H9 (cell line): ENCODE data around the gene NT5DC2. TPM values are rescaled to one million over a fixed set of nuclear protein-coding genes. Genes with fewer than 3 reads are reported as not detected.

Source experiments
- DNase-seq: peaks from one replicate; pipeline ENCODE4 v3.0.0-alpha.2; 2017
- H2AFZ ChIP-seq: one replicate; pipeline ENCODE4 v1.6.1; 2013; ENCODE audit warnings: mild to moderate bottlenecking, low read length, control low read depth, moderate library complexity
- H2AK5ac ChIP-seq: 2 replicates; pipeline ENCODE4 v1.6.1; 2013; ENCODE audit warnings: low read length, control low read depth, mixed read lengths; ENCODE audit not compliant: insufficient read length
- H2BK120ac ChIP-seq: one replicate; pipeline ENCODE4 v1.6.1; 2013; ENCODE audit warnings: low read depth, mild to moderate bottlenecking, low read length, control low read depth, inconsistent platforms; ENCODE audit not compliant: poor library complexity, severe bottlenecking
- H2BK12ac ChIP-seq: 2 replicates; pipeline ENCODE4 v1.6.1; 2013; ENCODE audit warnings: low read length, control low read depth, mixed read lengths, low read depth; ENCODE audit not compliant: insufficient read length
- H2BK15ac ChIP-seq: 2 replicates; pipeline ENCODE4 v1.6.1; 2013; ENCODE audit warnings: low read depth, low read length, control low read depth
- H2BK20ac ChIP-seq: one replicate; pipeline ENCODE4 v1.6.1; 2013; ENCODE audit warnings: low read depth, mild to moderate bottlenecking, low read length, control low read depth, inconsistent platforms; ENCODE audit not compliant: poor library complexity, severe bottlenecking
- H2BK5ac ChIP-seq: 2 replicates; pipeline ENCODE4 v1.6.1; 2013; ENCODE audit warnings: low read length, control low read depth, mixed read lengths; ENCODE audit not compliant: insufficient read length
- H3K14ac ChIP-seq: 2 replicates; pipeline ENCODE4 v1.6.1; 2013; ENCODE audit warnings: low read length, control low read depth; ENCODE audit not compliant: insufficient read depth
- H3K18ac ChIP-seq: 2 replicates; pipeline ENCODE4 v1.6.1; 2013; ENCODE audit warnings: low read depth, mild to moderate bottlenecking, mixed read lengths, low read length, control low read depth; ENCODE audit not compliant: insufficient read length
- H3K23ac ChIP-seq: 2 replicates; pipeline ENCODE4 v1.6.1; 2013; ENCODE audit warnings: low read length, control low read depth, mixed read lengths, low read depth; ENCODE audit not compliant: insufficient read length
- H3K23me2 ChIP-seq: 2 replicates; pipeline ENCODE4 v1.6.1; 2013; ENCODE audit warnings: low read depth, mild to moderate bottlenecking, mixed read lengths, low read length, control low read depth; ENCODE audit not compliant: insufficient read length, poor library complexity, severe bottlenecking
- H3K27ac ChIP-seq: 2 replicates; pipeline ENCODE4 v1.5.1; 2013; ENCODE audit warnings: low read length, control low read depth, mixed read lengths, low read depth; ENCODE audit not compliant: insufficient read length
- H3K27me3 ChIP-seq: 2 replicates; pipeline ENCODE4 v1.6.1; 2013; ENCODE audit warnings: low read length, control low read depth, inconsistent platforms; ENCODE audit not compliant: insufficient read depth
- H3K4ac ChIP-seq: 2 replicates; pipeline ENCODE4 v1.6.1; 2013; ENCODE audit warnings: low read depth, mild to moderate bottlenecking, control low read depth, inconsistent platforms, low read length, moderate library complexity
- H3K4me1 ChIP-seq: 2 replicates; pipeline ENCODE4 v1.6.1; 2013; ENCODE audit warnings: low read length, control low read depth, inconsistent platforms; ENCODE audit not compliant: insufficient read depth
- H3K4me2 ChIP-seq: 2 replicates; pipeline ENCODE4 v1.6.1; 2013; ENCODE audit warnings: low read length, control low read depth, mixed read lengths; ENCODE audit not compliant: insufficient read length, insufficient read depth
- H3K56ac ChIP-seq: 2 replicates; pipeline ENCODE4 v1.6.1; 2013; ENCODE audit warnings: low read depth, mild to moderate bottlenecking, mixed read lengths, low read length, control low read depth; ENCODE audit not compliant: insufficient read length
- H3K79me1 ChIP-seq: 2 replicates; pipeline ENCODE4 v1.6.1; 2013; ENCODE audit warnings: low read depth, mild to moderate bottlenecking, moderate library complexity, low read length, control low read depth, inconsistent platforms; ENCODE audit not compliant: insufficient read depth, poor library complexity, severe bottlenecking
- H3K79me2 ChIP-seq: 2 replicates; pipeline ENCODE4 v1.6.1; 2013; ENCODE audit warnings: low read length, control low read depth, inconsistent platforms; ENCODE audit not compliant: insufficient read depth
- H3K9ac ChIP-seq: 2 replicates; pipeline ENCODE4 v1.6.1; 2013; ENCODE audit warnings: low read length, control low read depth, mixed read lengths; ENCODE audit not compliant: insufficient read length; ENCODE audit errors: extremely low read depth
- H3K9me3 ChIP-seq: one replicate; pipeline ENCODE4 v1.6.1; 2013; ENCODE audit warnings: low read depth, low read length, inconsistent platforms; ENCODE audit not compliant: control insufficient read depth
- H3T11ph ChIP-seq: one replicate; pipeline ENCODE4 v1.6.1; 2013; ENCODE audit warnings: mild to moderate bottlenecking, low read length, control low read depth, inconsistent platforms
- H4K20me1 ChIP-seq: one replicate; pipeline ENCODE4 v1.6.1; 2013; ENCODE audit not compliant: control insufficient read depth, insufficient read length, insufficient read depth
- H4K5ac ChIP-seq: 2 replicates; pipeline ENCODE4 v1.6.1; 2013; ENCODE audit warnings: low read depth, mild to moderate bottlenecking, mixed read lengths, low read length, control low read depth; ENCODE audit not compliant: insufficient read length
- H4K8ac ChIP-seq: replicated peaks from 2 replicates; pipeline ENCODE4 v1.6.1; 2013; ENCODE audit warnings: low read length, control low read depth, mixed read lengths, low read depth; ENCODE audit not compliant: insufficient read length
- H4K91ac ChIP-seq: 2 replicates; pipeline ENCODE4 v1.6.1; 2013; ENCODE audit warnings: low read depth, mild to moderate bottlenecking, moderate library complexity, mixed read lengths, low read length, control low read depth; ENCODE audit not compliant: insufficient read length
- H3K27ac Mint-ChIP-seq, 3 experiments: 2 replicates in 2 of 3; 3 replicates in 1 of 3; pipeline ENCODE4 v1.8.0; 2020 to 2021; ENCODE audit warnings: mixed read lengths in 3 of 3, mild to moderate bottlenecking in 1 of 3, moderate library complexity in 1 of 3
- H3K27me3 Mint-ChIP-seq: 2 replicates; pipeline ENCODE4 v1.8.0; 2021; ENCODE audit warnings: low read depth, mild to moderate bottlenecking, moderate library complexity, mixed read lengths
- H3K36me3 Mint-ChIP-seq, 3 experiments: 2 replicates in 2 of 3; 3 replicates in 1 of 3; pipeline ENCODE4 v1.8.0; 2020 to 2021; ENCODE audit warnings: low read depth in 3 of 3, mixed read lengths in 3 of 3; ENCODE audit not compliant: insufficient read depth in 1 of 3
- H3K4me1 Mint-ChIP-seq, 2 experiments: 2 replicates each; pipeline ENCODE4 v1.8.0; 2020; ENCODE audit warnings: mixed read lengths in 2 of 2
- H3K4me3 Mint-ChIP-seq, 2 experiments: 2 replicates in 1 of 2; 3 replicates in 1 of 2; pipeline ENCODE4 v1.8.0; 2020 to 2021; ENCODE audit warnings: mild to moderate bottlenecking in 2 of 2, mixed read lengths in 2 of 2, moderate library complexity in 1 of 2
- H3K9me3 Mint-ChIP-seq, 2 experiments: 2 replicates in 1 of 2; 3 replicates in 1 of 2; pipeline ENCODE4 v1.8.0; 2020; ENCODE audit warnings: mild to moderate bottlenecking in 2 of 2, mixed read lengths in 2 of 2, moderate library complexity in 1 of 2
- WGBS: extraction: QIAGEN DNeasy Blood & Tissue Kit; methylation state at CpG from one replicate; pipeline ENCODE4 v1.1.7; 2013; ENCODE audit warnings: missing lambda C conversion rate, low lambda C conversion rate, mixed read lengths; ENCODE audit not compliant: insufficient read length; ENCODE audit errors: extremely low coverage; 5-methylcytosine and 5-hydroxymethylcytosine counted together
- total RNA-seq: library from RNA; stranded (reverse); gene quantifications from 2 replicates; pipeline ENCODE4 v1.2.1, GENCODE V29; 2021
- TF ChIP-seq, protein P1 (sequence below): fragments of 200-600 bp; sonication (generic); conservative IDR thresholded peaks from 3 replicates; pipeline ENCODE4 v1.8.0; 2021; ENCODE audit warnings: antibody characterized with exemption, mild to moderate bottlenecking

The NT5DC2 gene
- total RNA-seq, 1 experiment from 2014 or later = 444 TPM

DNA sequence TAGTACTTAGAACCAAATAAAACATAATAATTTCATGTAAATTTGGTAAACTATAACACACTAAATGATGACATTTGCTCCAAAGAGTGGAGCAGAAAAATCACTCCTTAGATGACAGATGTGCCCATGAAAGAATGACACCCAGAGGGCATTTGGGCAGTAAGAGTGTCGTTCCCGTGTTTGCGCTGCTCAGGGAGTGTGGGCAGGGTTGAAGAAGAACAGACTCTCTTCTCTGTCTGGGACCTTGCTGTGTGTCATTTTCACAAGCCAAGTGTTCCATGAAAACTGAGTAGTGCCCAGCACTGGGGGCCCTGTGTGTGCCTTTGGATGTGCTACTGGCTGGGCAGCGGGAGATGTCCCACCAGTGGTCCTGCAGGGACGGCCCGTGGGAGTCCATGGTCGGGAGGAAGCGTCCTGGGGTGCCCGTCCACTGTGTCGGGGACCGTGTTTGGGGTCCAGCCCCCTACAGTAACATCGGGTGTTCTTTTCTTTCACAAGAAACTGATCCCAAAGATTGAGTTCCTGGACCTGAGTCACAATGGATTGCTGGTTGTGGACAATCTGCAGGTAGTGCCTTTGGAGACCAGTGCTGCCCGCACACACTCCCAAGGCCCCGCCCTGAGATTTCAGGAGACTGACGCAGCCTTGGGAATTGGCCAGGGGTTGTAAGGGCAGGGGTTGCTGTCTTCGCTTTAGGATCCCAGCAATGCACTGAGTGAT lies 56.4 kb downstream of the NT5DC2 start:
- WGBS = no CpG with 5 or more reads among the region's 16 CpGs
- no peak overlapping the region for H2BK20ac ChIP-seq
- no peak for DNase-seq
- no peak overlapping the region for H3K23ac ChIP-seq
- H4K5ac ChIP-seq = no peak overlapping the region
- no peak overlapping the region for H2AK5ac ChIP-seq
- H3K23me2 ChIP-seq = no peaks in the 10 kb centered on the region
- Mint-ChIP-seq H3K27me3 (no peaks in the 10 kb centered on the region), H3K4me1 (no peaks in the 10 kb centered on the region; a peak in 2 of 4 replicates), H3K27ac (no peak overlapping the region; a peak in 1 of 7 replicates), H3K9me3 (no peaks in the 10 kb centered on the region), H3K4me3 (no peak overlapping the region), H3K36me3 (peaks cover 60 to 97% (median 97%) of the 10 kb centered on the region in 3 experiments)
- H4K8ac ChIP-seq = no peak overlapping the region
- H3K9ac ChIP-seq = no peak overlapping the region
- H2BK15ac ChIP-seq = no peak overlapping the region
- TF ChIP-seq, protein P1, sequence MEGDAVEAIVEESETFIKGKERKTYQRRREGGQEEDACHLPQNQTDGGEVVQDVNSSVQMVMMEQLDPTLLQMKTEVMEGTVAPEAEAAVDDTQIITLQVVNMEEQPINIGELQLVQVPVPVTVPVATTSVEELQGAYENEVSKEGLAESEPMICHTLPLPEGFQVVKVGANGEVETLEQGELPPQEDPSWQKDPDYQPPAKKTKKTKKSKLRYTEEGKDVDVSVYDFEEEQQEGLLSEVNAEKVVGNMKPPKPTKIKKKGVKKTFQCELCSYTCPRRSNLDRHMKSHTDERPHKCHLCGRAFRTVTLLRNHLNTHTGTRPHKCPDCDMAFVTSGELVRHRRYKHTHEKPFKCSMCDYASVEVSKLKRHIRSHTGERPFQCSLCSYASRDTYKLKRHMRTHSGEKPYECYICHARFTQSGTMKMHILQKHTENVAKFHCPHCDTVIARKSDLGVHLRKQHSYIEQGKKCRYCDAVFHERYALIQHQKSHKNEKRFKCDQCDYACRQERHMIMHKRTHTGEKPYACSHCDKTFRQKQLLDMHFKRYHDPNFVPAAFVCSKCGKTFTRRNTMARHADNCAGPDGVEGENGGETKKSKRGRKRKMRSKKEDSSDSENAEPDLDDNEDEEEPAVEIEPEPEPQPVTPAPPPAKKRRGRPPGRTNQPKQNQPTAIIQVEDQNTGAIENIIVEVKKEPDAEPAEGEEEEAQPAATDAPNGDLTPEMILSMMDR = no peak
- no peak overlapping the region for H3K4ac ChIP-seq
- H2BK12ac ChIP-seq = no peak overlapping the region
- no peaks in the 10 kb centered on the region for H3K79me1 ChIP-seq
- H3K14ac ChIP-seq = no peak overlapping the region
- H3K4me2 ChIP-seq = no peak overlapping the region
- no peak overlapping the region for H4K91ac ChIP-seq
- no peaks in the 10 kb centered on the region for H3K27me3 ChIP-seq
- no peak overlapping the region for H2AFZ ChIP-seq
- H3K27ac ChIP-seq = no peak overlapping the region
- no peaks in the 10 kb centered on the region for H4K20me1 ChIP-seq
- no peaks in the 10 kb centered on the region for H3K9me3 ChIP-seq
- H2BK120ac ChIP-seq = no peak overlapping the region
- H3K79me2 ChIP-seq = no peaks in the 10 kb centered on the region
- H3K4me1 ChIP-seq = no peaks in the 10 kb centered on the region
- H3K56ac ChIP-seq = no peak overlapping the region
- H3K18ac ChIP-seq = no peak overlapping the region
- H3T11ph ChIP-seq = no peak overlapping the region
- no peak overlapping the region for H2BK5ac ChIP-seq

Other genes with a start within 250 kb of the NT5DC2 start
- gene GLYCTK, start 246.0 kb downstream of the NT5DC2 start, total RNA-seq = 8.4 and 8.8 TPM in 2 replicates
- gene DNAH1, start 217.5 kb downstream of the NT5DC2 start, total RNA-seq = 2.0 and 2.3 TPM in 2 replicates
- 79.6 and 84.1 TPM in 2 replicates for gene BAP1, start 123.8 kb downstream of the NT5DC2 start, total RNA-seq
- gene PHF7, start 123.2 kb downstream of the NT5DC2 start, total RNA-seq = 9.4 and 9.9 TPM in 2 replicates
- 1.7 and 2.4 TPM in 2 replicates for gene SEMA3G, start 88.8 kb downstream of the NT5DC2 start, total RNA-seq
- gene TNNC1, start 79.8 kb downstream of the NT5DC2 start, total RNA-seq = 5.6 and 7.7 TPM in 2 replicates
- 99.0 and 104 TPM in 2 replicates for gene NISCH, start 78.3 kb downstream of the NT5DC2 start, total RNA-seq
- gene STAB1, start 38.5 kb downstream of the NT5DC2 start, total RNA-seq = 0.90 and 1.5 TPM in 2 replicates
- 39.1 and 45.8 TPM in 2 replicates for gene UQCC5, start 2.7 kb upstream of the NT5DC2 start, total RNA-seq
- 70.0 and 74.2 TPM in 2 replicates for gene PBRM1, start 152.1 kb upstream of the NT5DC2 start, total RNA-seq
- 245 and 250 TPM in 2 replicates for gene GNL3, start 152.2 kb upstream of the NT5DC2 start, total RNA-seq
- 37.0 and 39.3 TPM in 2 replicates for gene GLT8D1, start 171.9 kb upstream of the NT5DC2 start, total RNA-seq
- gene SPCS1, start 172.2 kb upstream of the NT5DC2 start, total RNA-seq = 106 TPM in 2 replicates
- 35.2 and 36.0 TPM in 2 replicates for gene NEK4, start 237.1 kb upstream of the NT5DC2 start, total RNA-seq
- gene ITIH1, start 243.7 kb upstream of the NT5DC2 start, total RNA-seq = not detected in 2 replicates